SHP77 (cell line): Measurements from ENCODE around the gene HPCAL4.

ENCODE experiments used
- DNase-seq, 2 experiments: peaks; one replicate each; lab custom pipeline; 2025; lab: John Stamatoyannopoulos, UW

HPCAL4 gene

GRCh38 chr1:39691383-39692151, at the start of gene HPCAL4:
TSS of gene HPCAL4 (minus strand) at chr1:39691433. CDS start at chr1:39684603, 6,830 bp downstream.
- DNase-seq, result peak; percentile 76 to 86

GRCh38 chr1:39738622-39739366, 47.6 kb upstream of the HPCAL4 start, which contains the start of gene PPIE:
TSS of gene PPIE (plus strand) at chr1:39738882. CDS start at chr1:39738901, 19 bp downstream.
- peak; percentile 93 to 96 for DNase-seq

- no peak for DNase-seq
Observed at GRCh38 chr1:39737546-39738169, 46.4 kb upstream of the HPCAL4 start.

- DNase-seq, result no peak
Observed at GRCh38 chr1:39735731-39736130, 44.5 kb upstream of the HPCAL4 start.

- DNase-seq, result peak in 1 of 2 experiments; percentile 24
Observed at GRCh38 chr1:39733161-39733560, 41.9 kb upstream of the HPCAL4 start.

GRCh38 chr1:39732730-39733129, 41.5 kb upstream of the HPCAL4 start:
- no peak for DNase-seq

GRCh38 chr1:39729842-39730241, 38.6 kb upstream of the HPCAL4 start:
- DNase-seq, result no peak

GRCh38 chr1:39729030-39729429, 37.8 kb upstream of the HPCAL4 start:
- no peak for DNase-seq

- DNase-seq, result no peak
Observed at GRCh38 chr1:39727932-39728317, 36.7 kb upstream of the HPCAL4 start.

- no peak for DNase-seq
Observed at GRCh38 chr1:39727221-39727931, 36.1 kb upstream of the HPCAL4 start.

GRCh38 chr1:39726600-39726999, 35.4 kb upstream of the HPCAL4 start:
- no peak for DNase-seq

- no peak for DNase-seq
Observed at GRCh38 chr1:39722495-39722894, 31.3 kb upstream of the HPCAL4 start.

- no peak for DNase-seq
Observed at GRCh38 chr1:39721664-39722063, 30.4 kb upstream of the HPCAL4 start.

- peak; percentile 40 to 45 for DNase-seq
Observed at GRCh38 chr1:39720094-39720999, 29.1 kb upstream of the HPCAL4 start.

GRCh38 chr1:39717809-39718208, 26.6 kb upstream of the HPCAL4 start:
- no peak for DNase-seq

- DNase-seq, result no peak
Observed at GRCh38 chr1:39713557-39713956, 22.3 kb upstream of the HPCAL4 start.

- DNase-seq, result no peak
Observed at GRCh38 chr1:39711966-39712340, 20.7 kb upstream of the HPCAL4 start.

- DNase-seq, result no peak
Observed at GRCh38 chr1:39711104-39711965, 20.1 kb upstream of the HPCAL4 start.

GRCh38 chr1:39707506-39707905, 16.3 kb upstream of the HPCAL4 start:
- no peak for DNase-seq

GRCh38 chr1:39704757-39705156, 13.5 kb upstream of the HPCAL4 start:
- no peak for DNase-seq
